ENCODE measurements around the gene EXOSC2.

Gene EXOSC2

DNA sequence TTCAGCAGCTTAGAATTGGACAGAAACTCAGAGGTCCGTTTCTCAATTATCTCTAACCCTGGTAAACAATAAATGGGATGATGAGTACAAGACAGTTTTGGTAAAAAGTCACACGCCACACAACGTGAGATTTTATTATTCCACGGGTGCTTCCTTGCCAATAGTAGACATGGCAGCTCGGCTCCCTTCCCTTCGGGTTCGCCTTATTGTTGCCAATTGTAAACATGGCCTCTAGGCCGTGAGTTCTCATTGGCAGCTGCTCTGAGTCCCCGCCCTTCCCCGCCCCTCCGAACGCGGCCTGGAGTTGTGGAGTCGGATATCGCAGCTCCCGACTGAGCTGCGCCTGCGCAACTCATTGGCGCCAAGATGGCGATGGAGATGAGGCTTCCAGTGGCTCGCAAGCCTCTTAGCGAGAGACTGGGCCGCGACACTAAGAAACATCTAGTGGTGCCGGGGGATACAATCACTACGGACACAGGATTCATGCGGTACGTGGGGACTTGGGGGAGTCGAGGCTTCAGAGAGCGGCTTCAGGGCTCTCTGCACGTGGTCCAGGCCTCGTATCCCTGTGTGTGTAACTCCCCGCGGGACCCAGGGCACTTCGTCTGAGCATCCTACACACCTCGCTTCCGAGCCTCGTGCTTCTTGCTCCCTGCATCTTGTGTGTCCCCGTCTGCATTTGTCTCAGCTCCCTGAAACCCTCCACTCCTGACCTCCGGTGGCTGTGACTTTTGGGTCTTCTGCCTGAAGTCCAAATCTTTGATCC is at the start of gene EXOSC2:
EXOSC2 (plus strand) TSS at position 355 of the 766 bp plus-strand sequence; CDS start at position 367, 12 bp downstream.
- no peak for FAIRE-seq

GRCh38 chr9:130651221-130651620 is 42.4 kb upstream of the EXOSC2 start:
- no peak for FAIRE-seq

GRCh38 chr9:130651752-130652151 is 41.8 kb upstream of the EXOSC2 start:
- no peak for FAIRE-seq

- no peak for FAIRE-seq
Measured at GRCh38 chr9:130654879-130655278, 38.7 kb upstream of the EXOSC2 start.

DNA sequence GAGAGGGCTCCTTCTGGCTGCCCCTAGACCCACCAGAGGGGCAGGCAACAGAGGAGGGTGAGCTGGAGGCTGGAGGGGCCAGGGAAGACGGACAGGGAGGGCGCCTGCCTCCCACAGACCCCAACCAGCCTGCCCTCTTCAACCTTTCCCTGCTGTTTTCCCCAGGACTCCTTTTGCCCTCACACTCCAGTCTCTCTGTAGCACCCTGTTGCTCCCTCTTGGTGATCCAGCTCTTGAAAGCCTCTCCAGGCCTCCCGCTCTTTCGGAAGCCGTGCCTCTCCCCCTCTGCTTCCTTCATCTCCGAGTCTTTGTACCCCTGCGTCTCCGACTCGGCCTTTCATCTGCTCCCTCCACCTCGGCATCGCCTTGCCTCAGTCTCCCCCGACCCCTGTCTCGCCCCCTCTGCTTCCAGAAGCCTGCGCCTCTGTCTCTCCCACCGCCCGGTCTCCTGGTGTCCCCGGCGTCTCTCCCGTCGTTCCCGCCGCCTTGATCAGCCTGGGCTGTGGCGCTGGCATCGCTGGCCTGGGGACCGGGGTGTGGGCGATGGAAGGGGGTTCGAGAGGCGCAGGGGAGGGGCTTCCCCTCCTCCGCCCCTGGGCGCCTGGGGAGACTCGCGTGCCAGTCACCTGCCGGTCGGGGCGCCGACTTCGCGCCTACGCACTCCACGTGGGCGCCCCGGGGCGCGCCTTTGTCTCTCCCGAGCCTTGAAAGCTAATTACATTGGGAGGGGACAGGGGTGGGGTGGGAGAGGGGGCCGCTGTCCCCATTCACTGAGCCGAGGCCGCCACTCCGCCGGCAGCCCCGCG is 34.5 kb upstream of the EXOSC2 start:
- FAIRE-seq: no peak

- no peak for FAIRE-seq
Measured at GRCh38 chr9:130659699-130660248, 33.8 kb upstream of the EXOSC2 start.

- FAIRE-seq: no peak
Measured at GRCh38 chr9:130660326-130660682, 33.3 kb upstream of the EXOSC2 start.

DNA sequence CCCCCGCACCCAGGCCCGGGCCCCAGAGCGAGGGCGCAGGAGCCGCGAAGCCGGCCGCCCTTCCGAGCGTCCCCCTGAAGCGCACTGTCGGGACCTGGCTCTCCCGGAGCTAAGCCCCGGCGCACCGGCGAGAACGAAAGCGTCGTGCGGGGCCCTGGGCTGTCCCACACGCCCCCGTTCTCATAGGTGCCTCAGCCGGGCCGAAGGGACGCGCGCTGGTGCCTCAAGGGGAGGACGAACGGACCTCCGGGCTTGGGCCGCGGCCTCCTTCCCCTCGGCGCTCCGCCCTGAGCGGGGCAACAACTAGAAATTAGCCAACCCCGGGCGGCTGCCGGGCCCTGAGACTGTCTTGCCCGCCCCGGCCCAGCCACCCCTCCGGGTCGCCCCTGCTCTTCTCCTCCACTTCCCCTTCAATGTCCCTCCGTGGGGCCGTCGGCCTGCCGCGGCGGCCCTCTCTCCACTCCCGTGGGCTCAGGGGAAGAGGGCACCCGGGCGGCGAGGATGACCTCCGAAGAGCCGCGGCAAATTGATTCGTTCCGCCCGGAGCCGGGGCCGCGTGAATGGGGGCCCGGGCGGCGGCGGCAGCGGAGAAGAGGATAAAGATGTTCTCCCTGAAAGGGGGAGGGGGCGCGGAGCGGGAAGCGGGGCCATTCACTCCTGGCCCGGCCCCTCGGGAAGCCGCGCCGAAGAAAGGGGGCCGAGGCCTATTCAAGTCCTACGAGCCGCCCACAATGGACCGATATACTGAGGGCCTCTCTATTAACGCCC is 32.7 kb upstream of the EXOSC2 start:
- FAIRE-seq: no peak

DNA sequence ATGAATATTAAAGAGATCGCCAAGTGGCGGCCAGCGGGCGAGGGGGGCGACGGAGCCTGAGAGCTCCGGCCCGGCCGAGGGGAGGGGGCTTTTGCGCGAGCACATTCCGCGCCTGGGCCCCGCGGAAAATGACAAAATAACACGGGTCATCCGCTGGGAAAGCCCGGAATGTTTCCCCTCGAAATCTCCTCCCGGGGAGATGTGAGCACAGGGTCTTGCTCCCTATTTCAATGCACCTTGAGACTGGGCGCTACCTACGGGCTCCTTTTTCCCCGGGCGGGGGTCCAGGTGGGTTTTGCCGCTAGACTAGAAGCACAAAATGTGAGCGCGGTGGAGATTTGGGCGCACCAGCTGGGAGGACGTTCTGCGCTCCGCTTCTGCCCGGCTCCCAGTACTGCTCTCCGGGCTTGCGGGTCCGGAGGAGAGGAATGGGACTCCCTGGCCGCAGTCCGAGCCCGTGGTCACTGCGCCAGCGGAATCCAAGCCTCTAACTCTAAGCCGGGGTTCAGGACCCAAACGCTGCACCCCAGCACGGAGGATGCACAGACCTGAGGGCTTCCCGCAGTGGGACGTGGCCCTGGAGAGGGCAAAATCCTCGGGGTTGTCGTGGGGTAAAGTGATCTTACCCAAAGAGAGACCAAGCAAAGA is 32.0 kb upstream of the EXOSC2 start:
- no peak for FAIRE-seq

DNA sequence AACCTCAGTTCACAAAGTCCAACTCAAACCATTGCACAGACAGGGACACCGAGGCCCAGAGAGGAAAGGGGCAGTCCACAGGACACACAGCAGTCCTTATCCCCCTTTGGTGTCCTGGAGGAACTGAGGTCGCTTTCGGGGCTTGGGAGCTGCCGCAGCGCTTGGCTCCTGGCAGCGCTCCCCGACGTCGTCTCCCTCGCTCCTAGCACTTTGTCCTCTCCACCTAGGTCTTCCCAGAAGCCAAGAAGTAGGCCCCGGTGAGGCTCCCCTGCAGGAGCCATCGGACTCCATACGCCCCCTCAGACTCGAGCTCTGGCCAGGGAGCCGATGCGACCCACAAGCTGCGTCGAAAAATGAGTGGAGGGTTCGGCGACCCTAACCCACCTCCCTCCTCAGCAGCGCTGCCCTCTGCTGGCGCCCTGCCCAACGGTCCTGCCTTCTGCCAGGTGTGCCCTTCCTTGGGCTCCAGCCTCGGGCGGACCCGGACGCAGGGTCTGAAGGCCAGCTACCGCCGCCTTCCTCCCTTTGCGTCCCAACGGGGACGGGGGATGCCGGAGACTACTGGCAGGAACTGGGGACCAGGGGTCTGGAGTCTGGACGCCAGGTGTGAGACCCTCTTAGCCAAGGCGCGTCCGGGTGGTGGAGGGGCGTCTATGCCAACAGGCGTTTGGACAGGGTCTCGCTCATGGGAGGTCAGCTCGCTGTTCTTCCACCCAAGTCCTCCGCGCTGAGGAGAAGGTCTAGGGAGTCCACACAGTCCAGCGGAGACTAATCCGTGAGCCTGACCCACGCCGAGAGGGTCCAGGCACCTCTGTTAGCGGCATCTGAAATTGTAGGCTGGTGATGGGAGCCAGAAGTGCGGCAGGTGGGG is 31.2 kb upstream of the EXOSC2 start:
- no peak for FAIRE-seq

DNA sequence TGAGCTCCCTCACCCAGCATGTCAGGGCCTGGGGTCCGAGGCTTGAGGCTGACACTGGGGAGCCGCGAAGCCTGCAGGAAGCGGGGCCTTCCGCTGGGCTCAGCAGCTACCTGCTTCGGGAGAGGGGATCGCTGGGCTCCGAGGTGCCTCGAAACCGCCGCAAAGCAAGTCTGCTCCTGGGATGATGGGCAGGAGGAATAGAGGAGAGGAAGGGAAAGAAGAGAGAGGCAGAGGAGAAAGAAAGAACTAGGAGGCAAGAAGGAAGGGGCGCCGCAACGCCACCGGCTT is 30.7 kb upstream of the EXOSC2 start:
- no peak for FAIRE-seq

DNA sequence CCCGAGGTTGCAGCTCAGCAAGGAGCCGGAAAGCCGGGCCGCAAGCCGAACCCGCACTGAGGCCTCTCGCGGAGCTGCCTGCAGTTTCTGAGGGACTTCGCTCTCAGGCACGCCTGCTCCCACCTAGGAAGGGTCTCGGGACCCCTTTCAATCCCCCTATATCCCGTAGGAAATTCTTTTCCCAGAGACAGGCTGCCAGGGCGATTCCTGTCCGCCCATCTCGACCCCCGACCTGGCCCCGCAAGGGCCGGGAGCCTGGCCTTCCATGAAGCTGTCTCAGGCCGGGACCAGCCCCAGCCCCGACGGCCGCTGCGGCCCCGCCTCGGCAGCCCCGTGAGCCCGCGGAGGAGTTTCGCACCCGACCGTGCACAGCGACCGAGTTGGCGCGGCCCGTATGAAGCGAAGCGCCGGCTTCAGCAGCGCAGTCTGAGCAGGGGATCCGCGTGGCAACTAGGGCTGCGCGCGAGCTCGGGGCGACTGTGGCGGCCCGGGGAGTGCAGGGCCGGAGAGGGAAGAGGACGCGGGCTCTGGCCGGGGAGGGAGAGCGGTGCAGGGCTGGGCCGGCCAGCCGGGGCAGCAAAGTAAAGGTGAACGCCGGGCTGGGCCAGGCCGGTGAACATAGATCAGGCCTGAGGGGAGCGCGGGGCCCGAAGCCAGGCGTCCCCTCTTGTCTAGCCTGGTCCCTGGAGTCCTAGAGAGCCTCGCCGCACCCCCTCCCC is 30.2 kb upstream of the EXOSC2 start:
- no peak for FAIRE-seq

GRCh38 chr9:130663977-130664250 is 29.7 kb upstream of the EXOSC2 start:
- no peak for FAIRE-seq

GRCh38 chr9:130664251-130665028 is 29.1 kb upstream of the EXOSC2 start, which contains the start of gene PRDM12:
Gene PRDM12 (plus strand): TSS chr9:130664594. CDS start chr9:130664654, 60 bp downstream.
- no peak for FAIRE-seq

GRCh38 chr9:130665029-130665430 is 28.6 kb upstream of the EXOSC2 start:
- FAIRE-seq: no peak

DNA sequence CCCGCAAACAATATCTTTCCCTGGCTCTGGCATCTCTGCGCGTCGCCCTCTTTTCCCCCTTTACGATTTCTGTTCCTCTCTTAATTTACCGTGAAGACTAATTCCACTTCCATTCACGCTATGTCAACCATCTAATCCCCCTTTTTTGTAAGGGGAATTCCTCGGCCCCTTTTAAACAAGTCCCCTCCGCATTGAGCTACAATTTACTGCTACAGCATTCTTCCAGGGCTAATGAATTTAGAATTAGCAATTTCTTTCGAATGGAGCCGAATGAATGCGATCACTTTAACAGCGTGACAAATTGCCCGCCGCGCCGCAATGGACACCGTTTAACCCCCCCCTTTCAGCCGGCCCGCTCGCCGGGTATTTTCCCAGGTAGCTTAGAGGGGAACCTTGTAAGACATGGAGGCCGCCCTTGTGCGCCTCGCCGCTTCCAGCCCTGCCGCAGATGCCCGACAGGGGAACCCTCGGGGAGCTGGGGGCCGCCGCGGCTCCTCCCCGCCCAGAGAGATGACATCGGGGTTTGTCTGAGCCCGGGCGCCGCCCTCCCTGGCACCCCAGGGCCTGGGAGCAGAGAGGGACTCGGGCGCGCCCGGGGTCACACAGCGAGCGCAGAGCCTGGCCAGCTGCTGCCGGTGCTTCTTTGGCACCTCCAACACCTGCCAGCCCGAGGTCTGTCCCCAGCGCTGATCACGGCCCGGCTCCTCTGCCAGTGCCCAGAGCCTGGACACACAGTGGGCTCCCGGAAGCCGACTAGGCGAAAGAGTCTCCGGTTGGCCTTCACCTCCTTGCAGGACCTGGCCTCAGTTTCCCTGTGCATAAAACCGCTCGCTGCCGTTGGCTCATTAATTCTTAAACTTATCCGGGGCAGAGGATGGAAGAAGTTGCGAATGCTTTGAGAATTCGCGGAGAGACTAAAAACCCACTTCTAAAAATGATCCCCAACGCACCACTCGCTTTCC is 27.9 kb upstream of the EXOSC2 start:
- no peak for FAIRE-seq

DNA sequence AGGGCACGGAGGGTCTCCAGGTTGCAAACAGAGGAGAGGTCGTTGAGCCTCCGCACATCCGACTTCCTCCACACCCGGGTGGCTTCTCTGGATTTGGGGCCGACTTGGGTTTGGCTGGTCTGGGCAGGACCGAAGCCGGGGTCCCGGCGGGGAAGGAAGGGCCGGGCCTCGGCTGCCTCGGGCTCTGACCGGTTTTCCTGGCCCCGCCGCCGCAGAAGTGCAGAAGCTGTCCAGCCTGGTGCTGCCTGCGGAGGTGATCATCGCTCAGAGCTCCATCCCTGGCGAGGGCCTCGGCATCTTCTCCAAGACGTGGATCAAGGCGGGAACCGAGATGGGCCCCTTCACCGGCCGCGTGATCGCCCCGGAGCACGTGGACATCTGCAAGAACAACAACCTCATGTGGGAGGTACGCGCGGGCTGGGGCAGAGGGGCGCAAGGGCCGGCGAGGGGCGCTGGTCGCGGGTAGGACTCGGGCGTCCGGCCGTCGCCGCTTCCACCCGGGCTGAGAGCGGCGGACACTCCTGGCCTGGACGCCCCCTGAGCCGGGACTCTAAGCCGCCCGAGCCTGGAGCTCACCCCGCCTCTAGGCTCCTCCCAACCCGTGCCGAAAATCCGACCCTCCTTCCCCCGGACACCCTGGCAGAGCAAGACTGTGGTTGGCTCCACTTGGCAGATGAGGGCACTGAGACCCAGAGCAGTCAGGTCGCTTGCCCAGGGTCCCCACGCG is 27.0 kb upstream of the EXOSC2 start:
- no peak for FAIRE-seq

GRCh38 chr9:130667120-130667435 is 26.5 kb upstream of the EXOSC2 start:
- FAIRE-seq: no peak

DNA sequence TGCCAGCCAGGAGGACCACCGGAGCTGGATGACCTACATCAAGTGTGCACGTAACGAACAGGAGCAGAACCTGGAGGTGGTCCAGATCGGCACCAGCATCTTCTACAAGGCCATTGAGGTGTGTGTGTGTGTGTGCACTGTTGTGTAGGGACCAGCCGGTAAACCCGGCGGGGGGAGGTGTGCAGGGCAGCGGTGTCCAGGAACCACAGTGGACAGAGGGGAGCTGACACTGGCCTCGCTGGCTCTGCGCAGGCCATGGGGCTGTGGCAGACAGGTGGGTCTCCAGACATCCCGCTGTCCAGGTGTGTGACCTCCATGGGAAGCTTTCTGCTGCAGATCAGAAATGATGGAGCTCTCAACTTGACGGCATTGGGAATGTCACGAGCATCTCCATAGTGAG is 25.4 kb upstream of the EXOSC2 start:
- FAIRE-seq: no peak
